Stimulated activated CD8-positive, alpha-beta memory T cell treated with anti-CD3 and anti-CD28 coated beads, Interleukin-15, amount 100 ng/mL, for 4 hours (primary cell): Measurements from ENCODE around the gene POLD2.

Experiments used
- DNase-seq, 2 donors: peaks; one replicate each; pipeline ENCODE4 v3.0.0-alpha.2; 2020; ENCODE audit warnings: low read depth in 2 of 2

The POLD2 gene

DNA sequence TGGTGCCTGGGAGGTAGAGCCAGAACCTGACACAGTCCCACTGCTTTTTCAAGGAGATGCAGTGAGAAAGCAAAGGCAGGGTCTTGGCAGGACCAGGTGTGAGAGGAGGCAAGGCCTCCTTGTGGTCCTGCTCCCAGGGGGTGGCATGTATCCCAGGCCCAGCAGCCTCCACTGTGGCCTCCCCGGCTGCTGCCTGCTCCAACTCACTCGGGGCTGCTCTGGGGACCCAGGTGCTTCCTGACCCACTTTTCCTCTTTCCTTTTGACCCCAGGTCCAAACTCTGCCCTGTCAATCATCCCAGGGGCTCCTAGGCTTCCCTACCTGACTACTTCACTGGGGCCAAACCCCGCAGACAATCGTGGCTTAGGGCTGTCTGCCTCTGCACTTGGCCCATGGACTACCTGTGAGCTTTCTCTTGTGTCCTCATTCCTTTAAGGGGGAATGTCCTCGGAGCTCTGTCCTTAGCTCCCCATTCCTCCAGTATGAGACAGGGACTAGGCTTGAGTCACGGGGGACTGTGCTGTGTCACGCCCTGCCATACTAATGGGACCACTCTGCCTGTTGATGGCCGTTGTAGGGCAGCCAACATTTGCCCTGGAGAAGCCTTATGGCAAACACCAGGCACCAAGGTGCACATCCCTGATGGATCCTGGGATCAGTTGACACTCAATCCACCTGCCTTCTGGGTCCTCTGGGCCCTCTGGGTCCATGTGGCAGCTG, 20.3 kb downstream of the POLD2 start:
- DNase-seq: no peak

DNA sequence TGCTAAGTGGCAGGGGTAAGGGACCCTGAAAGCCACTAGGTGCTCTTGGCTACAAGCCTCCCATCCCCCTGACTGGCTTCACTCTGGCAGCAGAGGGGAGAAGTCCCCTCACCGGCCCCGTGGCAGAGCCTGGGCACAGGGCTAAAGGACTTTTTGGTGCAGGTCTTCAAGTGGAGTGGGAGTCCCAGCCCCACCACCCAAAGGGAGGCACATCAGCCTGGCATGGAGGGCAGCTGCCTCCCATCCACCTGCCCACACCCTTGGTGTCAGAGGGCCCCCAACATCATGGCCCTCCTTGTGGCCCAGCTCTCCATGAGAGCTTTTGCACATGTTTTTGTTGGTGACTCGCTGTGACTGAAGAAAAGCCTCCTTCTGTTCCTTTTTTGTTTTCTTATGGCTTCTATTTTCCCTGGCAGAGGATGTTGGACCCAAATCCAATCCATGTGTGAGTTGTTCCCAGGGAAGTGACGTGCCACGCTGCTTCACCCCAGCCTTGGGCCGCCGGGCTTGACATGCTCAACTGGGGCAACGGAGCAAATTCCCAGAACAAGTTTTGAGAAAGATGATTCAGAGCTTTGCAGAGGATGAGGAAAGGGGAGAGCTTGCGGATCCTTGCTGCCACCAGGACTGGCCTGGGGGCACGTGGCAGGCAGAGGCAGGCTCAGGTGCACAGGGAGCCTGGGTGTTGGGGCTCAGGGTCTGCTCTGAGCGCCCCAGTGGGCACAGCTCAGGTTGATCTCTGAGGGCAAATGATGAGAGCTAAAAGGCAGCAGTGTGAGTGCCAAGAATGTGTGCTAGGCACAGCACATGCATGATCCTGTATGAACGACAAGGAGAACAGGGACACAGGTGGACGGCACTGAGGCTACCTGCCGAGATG, 21.1 kb downstream of the POLD2 start:
- no peak for DNase-seq

DNA sequence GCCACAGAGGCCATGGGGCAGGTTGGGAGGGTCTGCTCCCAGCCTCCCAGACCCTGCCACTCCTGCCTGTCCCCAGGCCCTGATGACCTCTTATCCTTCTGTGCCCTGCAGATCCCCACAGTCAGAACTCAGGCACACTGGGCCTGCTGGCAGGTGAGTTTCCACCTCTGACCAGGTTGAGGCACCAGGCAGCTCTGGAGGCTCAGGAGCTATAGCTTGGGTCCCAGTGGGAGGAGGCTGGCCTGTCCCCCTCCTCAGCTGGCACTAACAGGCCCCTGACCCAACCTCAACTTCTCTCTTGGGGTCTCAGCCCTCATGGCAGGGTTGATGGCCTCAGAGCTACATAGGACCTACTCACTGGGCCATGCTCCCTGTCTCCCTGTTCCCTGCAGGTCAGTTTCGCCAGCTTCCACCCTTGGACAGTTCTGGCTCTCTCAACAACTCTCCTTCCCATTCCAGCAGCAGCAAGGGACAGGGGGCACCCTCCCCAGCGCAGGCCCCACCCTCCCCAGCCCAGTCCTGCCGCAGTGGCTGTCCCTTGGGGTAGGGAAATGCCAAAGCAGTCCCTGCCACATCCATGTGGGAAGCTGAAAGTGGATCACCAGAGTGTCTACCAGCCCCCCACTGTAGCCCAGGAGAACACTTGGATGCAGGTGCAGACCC, 21.9 kb downstream of the POLD2 start:
- DNase-seq: no peak

DNA sequence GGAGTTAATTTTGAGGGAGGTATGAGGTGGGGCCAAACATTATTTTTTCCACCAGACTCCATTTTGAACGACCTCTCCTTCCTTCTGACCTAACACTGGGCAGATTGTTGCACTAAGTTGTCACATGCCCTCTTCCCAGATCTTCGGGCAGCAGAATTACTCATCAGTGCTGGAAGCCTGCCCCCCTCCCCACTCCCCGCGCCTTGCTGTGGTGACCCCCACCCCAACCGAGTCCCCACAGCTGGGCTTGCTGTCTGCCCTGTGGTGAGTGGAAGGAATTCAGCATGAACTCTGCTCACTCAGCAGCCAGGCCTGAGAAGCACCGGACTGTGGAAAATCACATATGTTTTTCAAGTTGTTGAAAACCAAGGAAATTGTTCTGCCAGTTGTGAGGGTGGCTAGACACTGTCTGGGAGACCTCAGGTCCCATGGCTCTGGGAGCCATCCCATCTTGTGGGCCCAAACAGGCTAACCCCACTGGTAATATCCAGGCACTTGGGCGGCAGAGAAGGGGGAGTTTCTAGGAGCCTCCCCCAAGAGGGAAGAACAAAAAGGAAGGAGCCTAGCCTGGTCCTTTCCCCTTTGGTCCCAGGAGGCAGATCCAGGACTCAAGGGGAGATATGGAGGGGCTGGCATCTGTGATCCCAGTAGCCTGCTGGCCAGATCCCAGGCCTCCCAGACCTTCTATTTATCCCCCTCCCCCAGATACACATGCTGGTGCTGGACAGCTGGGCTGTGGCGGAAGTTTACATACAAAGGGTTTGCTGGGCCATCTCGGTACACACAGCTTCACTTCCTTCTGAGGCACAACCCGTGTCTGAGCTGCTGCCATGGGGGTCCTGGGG, 22.7 kb downstream of the POLD2 start:
- no peak for DNase-seq

DNA sequence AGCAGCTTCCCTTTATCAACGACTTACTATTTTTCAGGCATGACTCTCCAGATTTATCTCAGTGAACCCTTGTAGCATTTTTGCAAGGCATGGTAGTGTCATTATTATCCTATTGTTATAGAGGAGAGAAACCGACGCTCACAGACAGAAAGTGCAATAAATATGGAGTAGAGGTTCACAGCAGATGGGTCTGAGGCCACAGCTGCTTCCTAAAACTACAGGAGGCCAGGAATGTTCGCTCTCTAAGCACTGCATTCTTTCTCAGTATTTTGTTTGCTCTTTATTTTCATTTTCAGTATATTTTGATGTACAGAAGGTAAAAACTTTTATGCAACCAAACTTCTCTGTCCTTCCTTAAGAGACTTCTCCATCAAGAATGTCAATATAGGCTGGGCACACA, 23.7 kb downstream of the POLD2 start:
- DNase-seq: no peak

DNA sequence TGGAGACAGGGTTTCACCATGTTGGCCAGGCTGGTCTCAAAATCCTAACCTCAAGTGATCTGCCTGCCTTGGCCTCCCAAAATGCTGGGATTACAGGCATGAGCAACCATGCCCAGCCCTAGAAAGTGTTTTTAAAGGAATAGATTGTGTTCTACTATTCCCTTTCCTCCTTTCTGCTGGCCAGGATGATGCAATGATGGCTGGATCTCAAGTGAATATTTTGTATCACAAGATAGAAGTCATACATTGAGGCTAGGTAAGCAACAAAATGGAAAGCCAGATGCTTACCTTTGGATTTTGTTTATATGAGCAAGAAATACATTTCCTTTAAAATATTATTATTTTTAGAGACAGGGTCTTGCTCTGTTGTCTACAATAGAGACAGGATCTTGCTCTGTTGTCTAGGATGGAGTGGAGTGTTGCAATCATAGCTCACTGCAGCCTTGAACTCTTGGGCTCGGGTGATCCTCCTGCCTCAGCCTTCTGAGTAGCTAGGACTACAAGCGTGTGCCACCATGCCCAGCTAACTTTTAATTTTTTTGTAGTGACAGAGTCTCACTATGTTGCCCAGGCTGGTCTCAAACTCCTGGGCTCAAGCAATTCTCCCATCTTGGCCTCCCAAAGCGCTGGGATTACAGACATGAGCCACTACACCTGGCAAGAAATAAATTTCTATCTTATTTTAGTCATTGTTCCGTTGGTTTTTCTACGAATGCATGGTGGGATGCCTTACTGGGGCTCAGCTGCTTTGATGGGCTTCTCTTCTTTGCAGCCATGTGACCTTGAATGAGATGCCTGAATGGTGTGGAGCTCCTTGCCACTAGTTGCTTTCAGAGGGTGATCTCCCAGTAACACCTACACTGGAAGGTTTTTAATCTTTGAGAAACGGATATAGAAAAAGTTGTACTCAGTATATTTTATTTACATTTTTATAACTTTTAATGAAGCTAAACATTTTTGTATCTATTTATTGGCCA, 25.0 kb downstream of the POLD2 start:
- no peak for DNase-seq

DNA sequence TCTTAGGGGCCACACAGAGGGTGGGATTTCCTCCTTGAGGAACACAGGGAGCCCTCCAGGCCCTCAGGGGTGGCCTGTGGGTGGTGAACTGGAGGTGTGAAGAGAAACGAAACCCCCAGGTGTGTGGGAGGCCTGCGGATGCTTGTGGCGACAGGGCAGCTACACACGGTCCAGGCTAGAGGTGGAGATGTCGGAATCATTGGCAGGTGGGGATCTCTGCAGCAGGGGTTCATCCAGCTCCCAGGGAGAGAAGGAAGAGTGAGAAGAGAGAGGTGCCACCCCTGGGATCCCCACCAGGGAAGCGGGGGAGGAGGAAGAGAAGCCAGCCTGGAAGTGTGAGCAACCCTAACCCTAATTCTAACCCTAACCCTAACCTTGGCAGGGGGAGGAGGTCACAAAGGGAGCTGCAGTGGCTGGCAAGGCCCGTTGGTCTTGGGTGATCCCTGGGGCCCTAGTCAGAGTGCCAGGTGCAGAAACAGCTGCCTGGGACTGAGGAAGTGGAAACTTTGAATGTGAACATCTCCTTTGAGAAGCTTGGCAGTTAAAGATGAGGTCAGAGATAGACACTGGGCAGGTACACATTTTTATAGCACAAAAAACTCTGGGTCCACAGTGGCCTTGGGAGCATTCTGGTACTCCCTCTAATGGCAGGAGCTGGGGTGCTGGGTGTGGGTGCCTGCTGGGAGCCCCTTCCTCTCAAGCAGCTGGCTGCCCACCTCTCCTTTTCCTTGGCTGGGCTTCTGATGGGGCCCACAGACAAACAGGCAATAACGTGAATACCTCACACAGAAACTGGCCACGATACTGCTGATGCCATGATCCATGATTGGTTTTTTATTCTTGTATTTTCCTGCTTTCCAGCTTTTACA, 26.1 kb downstream of the POLD2 start:
- DNase-seq: no peak

DNA sequence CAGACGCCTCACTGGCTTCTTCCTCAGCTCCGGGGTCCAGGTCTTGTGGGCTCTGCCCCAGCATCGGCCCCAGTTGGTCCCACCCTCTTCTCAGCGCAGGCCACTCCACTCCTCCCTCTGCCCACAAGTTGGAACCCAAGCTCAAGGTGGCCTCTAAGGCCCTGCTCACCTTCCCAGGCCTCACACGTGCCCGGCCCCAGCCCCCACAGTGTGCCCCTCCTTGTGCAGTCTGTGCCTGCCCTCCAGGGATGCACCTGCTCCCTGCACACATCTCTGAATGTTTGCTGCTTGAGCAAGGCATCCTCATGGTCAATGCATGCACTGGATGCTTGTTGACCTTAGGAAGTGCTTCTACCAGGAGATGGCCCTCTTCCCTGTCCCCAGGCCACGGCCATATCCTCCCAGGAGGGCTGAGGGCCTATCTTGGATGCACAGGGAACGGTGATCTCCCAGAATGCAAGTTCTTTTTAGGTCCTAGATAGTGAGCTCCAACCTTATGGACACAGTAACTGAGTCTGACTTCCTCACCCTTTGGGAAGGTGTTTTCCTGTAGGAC, 26.9 kb downstream of the POLD2 start:
- no peak for DNase-seq

DNA sequence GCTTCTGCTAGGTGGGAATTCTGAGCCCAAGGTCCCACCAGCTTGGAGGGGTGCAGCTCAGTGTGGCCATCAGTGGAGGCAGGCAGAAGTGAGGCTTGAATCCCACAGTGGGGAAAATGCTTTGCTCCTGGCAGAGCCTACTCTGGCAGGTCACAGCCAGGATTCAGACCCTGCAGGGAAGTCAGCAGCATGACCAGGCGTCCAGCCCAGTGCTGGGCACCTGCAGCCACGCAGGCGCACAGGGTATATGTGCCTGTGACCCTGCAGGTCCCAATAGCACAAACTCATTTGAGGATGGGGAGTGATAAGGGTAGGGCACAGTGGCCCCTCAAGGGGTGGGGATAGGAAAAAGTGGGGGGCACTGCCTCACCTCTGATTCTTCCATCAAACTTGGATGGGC, 27.6 kb downstream of the POLD2 start:
- DNase-seq: no peak

DNA sequence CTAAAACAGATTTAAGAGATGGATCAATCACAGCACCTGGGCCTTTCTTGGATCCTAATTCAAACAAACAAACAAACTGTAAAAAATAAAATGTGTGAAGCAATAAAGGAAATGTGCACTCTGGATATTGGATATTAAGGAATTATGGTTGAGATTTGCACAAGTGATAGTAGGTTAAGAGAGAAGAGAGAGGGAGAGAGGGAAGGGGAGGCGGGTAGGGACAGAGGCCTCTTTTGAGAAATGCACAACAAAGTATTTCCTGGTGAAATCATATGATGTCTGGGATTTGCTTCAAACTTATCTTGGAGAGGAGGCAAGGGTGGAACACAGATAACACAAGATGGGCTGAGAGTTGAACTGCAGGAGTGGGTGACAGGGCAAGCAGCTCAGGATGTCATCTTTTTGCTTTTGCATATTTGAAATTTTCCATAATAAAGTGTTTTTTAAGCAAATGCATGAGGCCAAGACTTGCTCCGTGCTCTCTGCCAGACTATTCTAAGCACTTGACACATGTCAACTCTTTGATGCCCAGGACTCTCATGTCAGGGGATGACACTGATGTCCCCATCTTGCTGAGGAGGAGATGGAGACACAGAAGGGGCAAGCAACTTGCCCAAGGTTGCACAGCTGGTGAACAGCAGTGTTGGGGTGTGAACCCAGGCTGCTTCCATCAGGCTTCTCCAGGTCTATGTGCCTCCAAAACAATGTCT, 28.3 kb downstream of the POLD2 start:
- no peak for DNase-seq

DNA sequence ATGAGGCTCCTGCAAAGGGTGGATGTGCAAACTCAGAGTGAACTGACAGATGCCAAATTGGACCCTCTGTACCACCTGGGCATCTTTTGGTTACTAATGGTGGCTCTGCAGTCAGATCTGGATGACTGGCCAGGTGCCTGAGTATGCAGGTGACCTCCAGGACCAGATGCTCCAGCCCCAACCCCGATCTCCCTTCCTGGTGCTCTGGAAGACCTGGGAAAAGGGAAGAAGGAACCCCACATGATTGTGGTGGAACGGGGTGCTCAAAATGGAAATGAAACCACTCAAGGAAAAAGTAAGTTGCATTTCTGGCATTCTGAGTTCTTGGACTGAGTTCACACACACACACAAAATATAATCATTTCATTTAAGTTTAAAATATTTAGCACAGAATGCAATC, 29.0 kb downstream of the POLD2 start:
- no peak for DNase-seq

DNA sequence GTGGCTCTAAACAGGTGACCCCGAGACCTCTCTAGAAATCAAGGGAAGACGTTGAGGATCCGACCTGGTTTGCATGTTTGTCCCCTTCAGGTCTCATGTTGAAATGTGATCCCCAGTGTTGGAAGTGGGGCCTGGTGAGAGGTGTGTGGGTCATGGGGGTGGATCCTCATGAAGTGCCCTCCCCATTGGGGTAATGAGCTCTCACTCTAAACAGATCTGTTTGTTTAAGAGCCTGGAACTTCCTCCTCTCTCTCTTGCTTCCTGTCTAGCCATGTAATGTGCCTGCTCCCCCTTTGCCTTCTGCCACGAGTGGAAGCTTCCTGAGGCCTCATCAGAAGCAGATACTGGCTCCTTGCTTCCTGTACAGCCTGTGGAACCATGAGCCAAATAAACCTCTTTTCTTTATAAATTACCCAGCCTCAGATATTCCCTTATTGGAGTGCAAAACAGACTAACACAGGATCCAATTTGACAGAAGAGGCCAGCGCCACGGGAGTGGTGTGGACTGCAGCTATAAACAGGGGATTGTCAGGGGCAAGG, 30.2 kb downstream of the POLD2 start:
- DNase-seq: no peak

DNA sequence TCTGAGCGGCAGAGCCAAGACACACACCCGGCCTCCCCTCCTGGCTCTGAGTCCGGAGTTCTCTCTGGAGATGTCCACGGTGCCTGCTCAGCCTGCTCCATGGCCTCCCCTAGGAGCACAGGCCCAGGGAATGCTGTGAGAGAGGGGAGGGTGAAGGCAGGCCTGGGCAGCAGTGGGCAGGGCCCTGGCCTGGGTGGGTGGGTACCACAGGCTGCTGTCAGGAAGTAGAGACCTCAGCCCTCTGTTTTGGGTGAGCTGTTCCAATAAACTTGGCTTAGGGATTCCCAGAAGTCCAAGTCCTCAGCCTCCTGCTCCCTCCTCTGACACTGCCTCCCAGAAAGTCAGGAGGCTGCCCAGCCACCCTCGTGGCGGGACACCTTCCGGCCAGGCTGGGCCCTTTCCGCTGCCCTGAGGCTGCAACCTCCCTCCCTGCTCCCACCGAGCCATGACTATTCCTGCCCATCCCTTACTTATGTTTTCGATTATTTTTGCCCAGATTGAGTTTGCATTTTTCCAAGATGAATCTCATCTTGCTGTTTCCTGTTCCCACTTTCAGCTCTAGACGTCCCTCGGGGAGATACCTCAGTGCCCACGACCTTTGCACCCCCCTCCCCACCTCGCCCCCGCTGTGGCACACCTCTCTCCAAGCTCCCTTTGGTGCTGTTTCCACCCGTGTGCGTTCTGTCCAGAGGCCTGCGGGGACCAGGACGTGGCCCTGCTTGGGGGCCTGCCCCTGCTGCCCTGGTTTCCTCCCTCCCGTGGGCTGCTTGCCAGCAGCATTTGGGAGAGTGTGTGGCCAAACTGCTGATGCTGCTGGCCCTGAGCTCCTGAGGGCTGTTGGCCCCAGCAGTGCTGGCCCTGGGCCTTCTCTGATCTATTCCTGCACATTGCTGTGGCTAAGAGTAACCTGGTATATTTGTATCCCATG, 35.2 kb downstream of the POLD2 start:
- DNase-seq: no peak

DNA sequence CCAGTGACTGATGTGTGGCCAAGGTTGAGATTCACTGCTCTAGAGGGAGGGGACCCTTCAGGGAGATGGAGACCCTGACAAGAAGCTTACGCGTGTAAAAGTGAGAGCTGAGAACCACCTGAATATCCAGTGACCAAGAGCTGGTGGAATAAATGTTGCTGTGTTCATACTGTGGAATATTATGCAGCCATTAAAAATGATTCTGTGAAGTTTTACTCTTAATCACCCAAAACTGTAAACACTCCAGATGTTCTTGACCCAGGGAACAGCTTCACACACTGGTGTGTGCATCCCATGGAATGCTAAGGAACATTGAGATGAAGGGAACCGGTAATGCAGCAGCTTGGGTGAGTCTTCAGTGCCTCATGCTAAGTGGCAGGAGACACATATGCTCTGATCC, 36.7 kb downstream of the POLD2 start:
- no peak for DNase-seq

DNA sequence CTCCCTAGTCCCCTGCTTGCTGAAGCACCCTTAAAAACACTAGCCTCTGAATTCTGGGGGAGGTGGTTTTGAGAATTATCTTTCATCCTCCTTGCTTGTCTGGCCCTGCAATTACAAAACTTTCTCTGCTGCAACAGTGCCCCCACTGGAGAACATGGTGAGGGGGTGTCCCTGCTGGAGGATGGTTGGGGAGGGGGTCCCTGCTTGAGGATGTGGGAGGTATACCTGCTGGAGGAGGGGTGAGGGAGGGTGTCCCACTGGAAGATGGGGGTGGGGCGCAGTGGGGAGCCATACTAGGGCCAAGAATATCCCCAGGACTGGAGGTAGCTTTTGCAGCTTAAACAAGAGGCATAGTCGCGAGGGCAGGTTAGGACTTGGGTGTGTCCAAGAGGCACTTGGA, 37.8 kb downstream of the POLD2 start:
- DNase-seq: no peak

DNA sequence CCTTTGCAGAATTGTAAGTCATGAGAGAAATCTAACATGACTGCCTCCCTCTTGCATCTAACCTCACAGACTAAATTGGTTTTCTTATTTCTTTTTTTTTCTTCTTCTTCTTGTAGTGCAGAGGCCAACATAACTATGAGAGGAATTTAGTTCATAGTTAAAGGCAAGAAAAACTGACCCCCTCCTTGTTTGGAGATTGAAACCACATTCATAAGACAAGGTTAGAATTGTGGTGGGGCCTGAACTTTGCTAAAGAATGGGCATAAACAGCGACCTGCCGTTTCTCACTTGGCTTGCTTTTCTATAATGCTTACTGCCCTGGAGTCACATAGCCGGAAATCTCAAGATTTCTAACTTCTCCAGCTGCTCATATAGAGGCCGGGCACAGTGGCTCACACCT, 38.6 kb downstream of the POLD2 start:
- DNase-seq: no peak

DNA sequence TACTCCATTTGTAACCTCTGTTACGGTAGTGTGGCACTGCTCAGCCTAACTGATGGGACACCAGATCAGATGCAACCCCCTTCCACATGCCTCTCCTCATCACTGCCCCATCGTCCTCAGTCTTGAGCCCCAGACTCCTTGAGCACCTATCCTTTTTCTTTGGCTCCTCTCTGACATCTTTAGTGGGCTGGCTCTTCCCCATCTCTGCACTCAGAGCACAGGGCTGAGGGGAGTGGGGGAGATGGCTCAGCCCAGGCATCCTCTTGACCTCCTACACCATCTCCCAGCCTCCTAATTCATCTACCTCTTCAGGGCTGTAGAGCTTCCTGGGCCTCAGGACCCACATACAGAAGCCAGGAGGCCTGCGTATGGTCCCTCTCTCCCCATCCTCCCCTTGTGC, 39.6 kb downstream of the POLD2 start:
- no peak for DNase-seq
